Gastrocnemius medialis (tissue), 4 donors: ENCODE data around the gene PCDH9.

Experiments used
- CTCF ChIP-seq, 5 experiments: fragments of 450-650 bp in 3 of 5; fragments of 200-600 bp in 2 of 5; sonication (generic) in 2 of 5; IDR thresholded peaks in 4 of 5; conservative IDR thresholded peaks in 1 of 5; 1 replicate in 4 of 5; 2 replicates in 1 of 5; pipeline ENCODE4 v1.5.1; 2016 to 2019; ENCODE audit warnings: antibody characterized with exemption in 5 of 5, mild to moderate bottlenecking in 3 of 5, moderate library complexity in 3 of 5
- POLR2A ChIP-seq, 2 donors: fragments of 450-650 bp; IDR thresholded peaks; one replicate each; pipeline ENCODE4 v1.6.1; 2017; ENCODE audit warnings: antibody characterized with exemption in 2 of 2, mild to moderate bottlenecking in 2 of 2, moderate library complexity in 2 of 2

- no peak for TF ChIP-seq CTCF (IDR thresholded peaks at IDR 0.05 in 4 of 5, conservative IDR thresholded peaks at IDR 0.05 in 1 of 5)
- no peak for TF ChIP-seq POLR2A (IDR thresholded peaks at IDR 0.05)
Observed at GRCh38 chr13:67145950-67146349, 84.2 kb downstream of the PCDH9 start.
